Bronchial epithelial cell (primary cell): ENCODE measurements around the gene SERPINH1. TPM values are rescaled to one million over a fixed set of nuclear protein-coding genes. Genes with fewer than 3 reads are reported as not detected.

Source experiments
- DNase-seq: peaks from one replicate; pipeline ENCODE4 v3.0.0-alpha.2; 2010; ENCODE audit warnings: low read depth
- FAIRE-seq: peaks from 2 replicates; lab custom pipeline; 2011; peaks lifted over from hg19 to GRCh38; lab: Jason Lieb, UNC
- H3K27me3 ChIP-seq: 2 replicates; pipeline ENCODE4 v1.5.1; 2011; ENCODE audit warnings: low read length; ENCODE audit not compliant: control insufficient read depth, insufficient read depth
- H3K36me3 ChIP-seq: 2 replicates; pipeline ENCODE4 v1.5.1; 2011; ENCODE audit warnings: low read length; ENCODE audit not compliant: control insufficient read depth, insufficient read depth
- H3K4me3 ChIP-seq: 2 replicates; pipeline ENCODE4 v1.5.1; 2011; ENCODE audit warnings: mild to moderate bottlenecking, low read depth, low read length, control low read depth
- total RNA-seq: library from RNA; depleted of rRNA; stranded (reverse); fragments of >200 nt; gene quantifications from 2 replicates; pipeline ENCODE4 v1.2.1, GENCODE V29; 2014
- TF ChIP-seq, protein P1 (sequence below): IDR thresholded peaks from 2 replicates; pipeline ENCODE4 v1.5.1; 2011; ENCODE audit warnings: mild to moderate bottlenecking, moderate library complexity, low read length, control low read depth, inconsistent platforms; ENCODE audit not compliant: insufficient read depth, severe bottlenecking

SERPINH1 gene
- total RNA-seq, 1 donor from 2014 or later, result 86.9 TPM

DNA sequence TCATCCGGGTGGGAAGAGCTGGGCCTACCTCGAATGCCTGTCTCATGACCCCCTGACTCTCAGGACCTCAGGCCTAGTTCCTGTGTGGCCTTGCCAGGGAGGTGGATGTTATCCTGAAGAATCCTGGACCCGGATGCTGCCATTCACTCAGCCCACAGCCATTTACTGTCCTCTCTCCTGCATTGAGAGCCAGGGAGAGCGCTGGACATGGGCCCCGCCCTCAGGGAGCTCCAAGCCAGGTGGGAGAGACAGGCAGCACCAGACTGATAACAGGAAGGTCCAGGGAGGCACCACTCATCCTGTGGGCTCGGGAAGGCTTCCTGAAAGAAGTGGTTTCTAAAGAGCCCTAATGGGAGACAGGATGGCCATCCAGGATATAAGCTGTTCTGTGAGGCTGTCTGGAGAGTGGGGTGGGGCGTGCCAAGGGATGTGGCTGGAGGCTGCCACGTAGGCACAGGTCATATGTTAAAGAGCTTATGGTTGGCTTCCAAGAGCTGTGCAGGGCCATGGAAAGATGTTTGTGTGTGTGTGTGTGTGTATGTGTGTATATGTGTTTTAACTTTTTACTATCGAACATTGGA, 8.6 kb downstream of the SERPINH1 start:
- H3K4me3 ChIP-seq, result no peak overlapping the region
- DNase-seq (no peak), FAIRE-seq (no peak)
- TF ChIP-seq, protein P1, sequence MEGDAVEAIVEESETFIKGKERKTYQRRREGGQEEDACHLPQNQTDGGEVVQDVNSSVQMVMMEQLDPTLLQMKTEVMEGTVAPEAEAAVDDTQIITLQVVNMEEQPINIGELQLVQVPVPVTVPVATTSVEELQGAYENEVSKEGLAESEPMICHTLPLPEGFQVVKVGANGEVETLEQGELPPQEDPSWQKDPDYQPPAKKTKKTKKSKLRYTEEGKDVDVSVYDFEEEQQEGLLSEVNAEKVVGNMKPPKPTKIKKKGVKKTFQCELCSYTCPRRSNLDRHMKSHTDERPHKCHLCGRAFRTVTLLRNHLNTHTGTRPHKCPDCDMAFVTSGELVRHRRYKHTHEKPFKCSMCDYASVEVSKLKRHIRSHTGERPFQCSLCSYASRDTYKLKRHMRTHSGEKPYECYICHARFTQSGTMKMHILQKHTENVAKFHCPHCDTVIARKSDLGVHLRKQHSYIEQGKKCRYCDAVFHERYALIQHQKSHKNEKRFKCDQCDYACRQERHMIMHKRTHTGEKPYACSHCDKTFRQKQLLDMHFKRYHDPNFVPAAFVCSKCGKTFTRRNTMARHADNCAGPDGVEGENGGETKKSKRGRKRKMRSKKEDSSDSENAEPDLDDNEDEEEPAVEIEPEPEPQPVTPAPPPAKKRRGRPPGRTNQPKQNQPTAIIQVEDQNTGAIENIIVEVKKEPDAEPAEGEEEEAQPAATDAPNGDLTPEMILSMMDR, result no peak
- peaks cover 41% of the 10 kb centered on the region for H3K36me3 ChIP-seq
- H3K27me3 ChIP-seq, result no peaks in the 10 kb centered on the region

DNA sequence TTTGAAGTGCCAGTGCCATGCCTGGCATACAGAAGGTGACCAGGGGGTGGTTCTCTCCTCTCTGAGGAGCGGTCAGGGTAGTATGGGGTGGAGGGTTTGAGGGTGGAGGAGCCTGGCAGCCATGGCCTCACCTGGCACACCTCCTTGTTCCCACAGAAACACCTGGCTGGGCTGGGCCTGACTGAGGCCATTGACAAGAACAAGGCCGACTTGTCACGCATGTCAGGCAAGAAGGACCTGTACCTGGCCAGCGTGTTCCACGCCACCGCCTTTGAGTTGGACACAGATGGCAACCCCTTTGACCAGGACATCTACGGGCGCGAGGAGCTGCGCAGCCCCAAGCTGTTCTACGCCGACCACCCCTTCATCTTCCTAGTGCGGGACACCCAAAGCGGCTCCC, 9.6 kb downstream of the SERPINH1 start:
- FAIRE-seq, result no peak
- peaks cover 37% of the 10 kb centered on the region for H3K36me3 ChIP-seq

DNA sequence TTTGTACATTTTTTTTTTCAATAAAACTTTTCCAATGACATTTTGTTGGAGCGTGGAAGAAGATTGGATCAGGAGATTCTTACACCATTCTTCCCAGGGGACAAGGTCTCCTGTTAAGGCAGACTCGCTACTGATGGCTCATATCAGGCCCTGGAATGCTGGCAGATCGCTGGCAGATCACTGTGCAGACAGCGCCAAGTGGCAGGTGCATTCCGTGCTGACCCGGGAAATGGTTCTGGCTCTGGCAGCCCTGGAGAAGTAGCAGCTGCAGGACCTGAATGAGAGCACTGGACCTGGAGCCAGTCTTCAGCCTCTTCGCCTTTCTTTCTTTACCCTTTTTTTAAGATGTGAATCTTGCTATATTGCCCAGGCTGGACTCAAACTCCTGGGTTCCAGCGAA, 10.7 kb downstream of the SERPINH1 start:
- Histone ChIP-seq H3K27me3 (no peaks in the 10 kb centered on the region), H3K36me3 (peaks cover 33% of the 10 kb centered on the region), H3K4me3 (no peak overlapping the region)
- no peak for DNase-seq
- FAIRE-seq, result no peak
- TF ChIP-seq, protein P1, result no peak

More for the DNA sequence above, 9.6 kb downstream of the SERPINH1 start:
- TF ChIP-seq, protein P1, result no peak
- H3K4me3 ChIP-seq, result no peak overlapping the region
- no peak for DNase-seq
- H3K27me3 ChIP-seq, result no peaks in the 10 kb centered on the region

DNA sequence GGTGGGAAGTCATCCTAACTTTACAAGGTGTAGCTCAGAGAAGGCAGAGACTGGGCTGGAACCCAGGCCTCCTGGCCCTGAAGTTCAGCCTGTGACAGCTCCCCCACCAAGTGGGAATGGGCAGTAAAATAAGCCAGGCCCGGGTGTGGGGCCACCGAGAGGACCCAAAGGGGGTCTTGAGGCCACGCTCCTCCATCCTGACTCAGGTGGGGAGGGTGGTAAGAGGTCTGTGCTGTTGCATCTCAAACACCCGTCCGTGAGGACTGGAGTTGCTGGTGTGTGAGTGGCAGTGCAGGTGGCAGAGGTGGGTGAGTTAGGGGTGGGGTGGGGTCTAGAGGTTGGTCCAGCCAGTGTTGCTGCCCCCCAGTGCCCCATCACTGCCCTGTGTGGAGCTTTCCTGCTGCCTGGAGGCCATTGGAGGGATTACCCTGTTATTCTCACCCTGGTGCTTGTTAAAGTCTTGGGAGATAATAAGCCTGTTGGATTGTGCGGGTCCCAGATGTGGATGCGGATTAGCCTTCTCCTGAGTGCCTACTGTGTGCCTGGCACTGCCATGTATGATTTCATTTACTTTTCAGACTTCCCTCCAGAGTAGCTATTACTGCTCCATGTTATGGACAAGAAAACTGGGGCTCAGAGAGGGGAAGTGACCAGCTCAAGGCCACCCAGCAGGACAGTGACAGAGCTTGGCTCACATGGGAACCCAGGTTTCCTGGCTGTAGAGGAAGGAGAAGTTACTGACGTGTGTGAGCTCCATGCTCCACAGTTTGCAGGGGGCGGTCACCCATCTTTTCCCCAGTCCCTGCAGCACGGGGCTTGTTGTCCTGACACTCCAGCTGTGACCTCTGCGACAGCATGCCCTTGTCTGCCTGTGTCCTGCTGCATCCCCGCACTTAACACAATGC, 12.9 kb downstream of the SERPINH1 start:
- Histone ChIP-seq H3K36me3 (peaks cover 19% of the 10 kb centered on the region), H3K4me3 (no peak overlapping the region), H3K27me3 (no peaks in the 10 kb centered on the region)
- FAIRE-seq, result no peak
- DNase-seq, result no peak
- TF ChIP-seq, protein P1, result no peak

DNA sequence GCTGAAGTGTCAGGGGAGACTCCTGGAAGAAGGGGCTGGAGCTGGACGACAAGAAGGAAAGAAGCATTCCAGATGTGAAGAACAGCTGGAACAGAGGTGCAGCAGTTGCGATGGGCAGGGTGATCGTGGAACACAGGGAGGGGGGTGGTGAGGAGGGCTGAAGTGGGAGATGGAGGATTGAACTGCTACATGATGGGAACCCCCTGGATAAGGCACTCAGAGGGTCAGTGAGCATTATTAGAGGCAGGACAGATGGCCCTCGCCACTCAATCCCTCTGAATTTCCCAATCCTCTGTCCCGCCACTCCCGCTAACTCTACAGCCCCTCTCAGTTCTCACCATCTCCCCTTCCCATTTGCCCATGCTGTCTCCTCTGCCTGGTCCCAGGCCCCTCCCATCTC, 14.0 kb downstream of the SERPINH1 start:
- DNase-seq (no peak), FAIRE-seq (no peak)
- Histone ChIP-seq H3K27me3 (no peaks in the 10 kb centered on the region), H3K4me3 (no peak overlapping the region), H3K36me3 (peaks cover 12% of the 10 kb centered on the region)
- TF ChIP-seq, protein P1, result no peak
